Renal pelvis (tissue), 4 donors: ENCODE measurements around the gene SBNO2. TPM values are rescaled to one million over a fixed set of nuclear protein-coding genes. Genes with fewer than 3 reads are reported as not detected.
"Not testable (repeated sequence)": the region's sequence is repeated elsewhere in the genome, so short reads cannot be mapped to it uniquely, and the experiment has no call there.

Experiments used
- DNase-seq: peaks from one replicate; pipeline ENCODE4 v3.0.0-alpha.2; 2013
- polyA plus RNA-seq, 3 donors: library from polyadenylated mRNA; unstranded; fragments of 120-200 nt; gene quantifications; one replicate each; pipeline ENCODE4 v1.2.1, GENCODE V29; 2013; ENCODE audit not compliant: insufficient read length in 3 of 3

SBNO2 gene
- polyA plus RNA-seq, 3 donors: 18.1 to 22.1 (median 20.2) TPM

DNA sequence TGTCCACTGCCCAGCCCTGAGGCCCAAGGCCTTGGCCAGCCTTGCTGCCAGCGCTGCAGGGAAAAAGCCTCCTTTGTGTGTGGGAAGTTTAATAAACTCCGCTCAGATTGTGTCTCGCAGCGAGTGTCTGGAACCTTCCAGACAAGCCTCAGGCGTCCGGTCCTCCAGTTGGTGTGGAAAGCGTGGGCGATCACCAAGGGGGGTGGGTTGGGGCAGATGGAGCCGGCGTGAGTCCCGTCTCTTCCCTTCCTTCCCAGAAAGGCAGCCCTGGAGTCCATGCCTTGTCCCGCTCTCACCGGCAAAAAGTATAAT, 36.1 kb upstream of the SBNO2 start:
- no peak for DNase-seq

GRCh38 chr19:1208830-1209229, 34.8 kb upstream of the SBNO2 start:
- not testable (repeated sequence) for DNase-seq

GRCh38 chr19:1206864-1207450, 32.9 kb upstream of the SBNO2 start:
- DNase-seq: no peak

DNA sequence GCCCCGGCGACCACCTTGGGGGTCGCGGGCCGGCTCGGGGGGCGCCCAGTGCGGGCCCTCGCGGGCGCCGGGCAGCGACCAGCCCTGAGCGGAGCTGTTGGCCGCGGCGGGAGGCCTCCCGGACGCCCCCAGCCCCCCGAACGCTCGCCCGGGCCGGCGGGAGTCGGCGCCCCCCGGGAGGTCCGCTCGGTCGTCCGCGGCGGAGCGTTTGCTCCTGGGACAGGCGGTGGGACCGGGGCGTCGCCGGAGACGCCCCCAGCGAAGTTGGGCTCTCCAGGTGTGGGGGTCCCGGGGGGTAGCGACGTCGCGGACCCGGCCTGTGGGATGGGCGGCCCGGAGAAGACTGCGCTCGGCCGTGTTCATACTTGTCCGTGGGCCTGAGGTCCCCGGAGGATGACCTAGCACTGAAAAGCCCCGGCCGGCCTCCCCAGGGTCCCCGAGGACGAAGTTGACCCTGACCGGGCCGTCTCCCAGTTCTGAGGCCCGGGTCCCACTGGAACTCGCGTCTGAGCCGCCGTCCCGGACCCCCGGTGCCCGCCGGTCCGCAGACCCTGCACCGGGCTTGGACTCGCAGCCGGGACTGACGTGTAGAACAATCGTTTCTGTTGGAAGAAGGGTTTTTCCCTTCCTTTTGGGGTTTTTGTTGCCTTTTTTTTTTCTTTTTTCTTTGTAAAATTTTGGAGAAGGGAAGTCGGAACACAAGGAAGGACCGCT, 32.2 kb upstream of the SBNO2 start:
- DNase-seq: no peak

- DNase-seq: peak; percentile 97
These were observed 31.3 kb upstream of the SBNO2 start, which contains the start of gene STK11 for GRCh38 chr19:1205114-1206099. Gene STK11, plus strand, starts transcription at chr19:1205778. Its CDS starts 1,136 bp downstream, at chr19:1206914.

GRCh38 chr19:1200614-1201013, 26.5 kb upstream of the SBNO2 start:
- DNase-seq: not testable (repeated sequence)

DNA sequence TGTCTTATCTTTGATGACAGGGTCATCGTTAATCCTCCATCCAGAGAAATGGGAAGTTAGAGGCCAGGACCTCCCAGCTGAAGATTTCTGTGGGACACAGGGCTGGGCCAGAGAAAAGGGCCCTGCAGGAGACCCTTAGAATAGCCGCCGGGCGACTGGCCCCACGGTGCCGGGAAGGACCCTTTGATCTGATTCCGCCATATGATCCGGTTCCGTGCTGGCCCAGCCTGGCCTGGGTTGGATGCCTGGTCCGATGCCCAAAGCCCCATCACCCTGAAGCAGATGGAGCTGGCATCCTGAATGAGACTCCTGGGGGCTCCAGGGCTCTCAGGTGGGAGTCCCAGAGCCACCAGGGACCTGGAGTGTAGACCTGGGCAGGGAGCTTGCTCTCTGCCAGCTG, 25.5 kb upstream of the SBNO2 start:
- no peak for DNase-seq

DNA sequence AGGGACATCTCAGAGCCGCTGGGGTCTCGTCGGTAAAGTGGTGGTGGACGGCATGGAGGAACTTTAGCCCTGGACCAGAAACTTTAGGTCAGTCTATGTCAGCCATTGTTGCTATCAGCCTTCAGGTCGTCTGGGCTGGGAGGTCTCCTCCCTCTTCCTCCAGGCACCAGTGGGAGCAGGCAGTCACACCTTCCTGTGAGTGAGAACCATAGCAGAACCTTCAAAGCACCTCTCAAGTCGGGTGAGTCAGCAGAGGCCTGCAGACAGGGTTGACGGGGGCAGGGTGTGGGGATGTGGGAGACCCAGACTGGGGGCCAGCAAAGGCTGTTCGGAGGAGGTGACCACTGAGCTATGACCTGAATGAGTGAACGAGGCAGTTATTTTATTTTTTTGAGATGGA, 15.4 kb upstream of the SBNO2 start:
- no peak for DNase-seq

DNA sequence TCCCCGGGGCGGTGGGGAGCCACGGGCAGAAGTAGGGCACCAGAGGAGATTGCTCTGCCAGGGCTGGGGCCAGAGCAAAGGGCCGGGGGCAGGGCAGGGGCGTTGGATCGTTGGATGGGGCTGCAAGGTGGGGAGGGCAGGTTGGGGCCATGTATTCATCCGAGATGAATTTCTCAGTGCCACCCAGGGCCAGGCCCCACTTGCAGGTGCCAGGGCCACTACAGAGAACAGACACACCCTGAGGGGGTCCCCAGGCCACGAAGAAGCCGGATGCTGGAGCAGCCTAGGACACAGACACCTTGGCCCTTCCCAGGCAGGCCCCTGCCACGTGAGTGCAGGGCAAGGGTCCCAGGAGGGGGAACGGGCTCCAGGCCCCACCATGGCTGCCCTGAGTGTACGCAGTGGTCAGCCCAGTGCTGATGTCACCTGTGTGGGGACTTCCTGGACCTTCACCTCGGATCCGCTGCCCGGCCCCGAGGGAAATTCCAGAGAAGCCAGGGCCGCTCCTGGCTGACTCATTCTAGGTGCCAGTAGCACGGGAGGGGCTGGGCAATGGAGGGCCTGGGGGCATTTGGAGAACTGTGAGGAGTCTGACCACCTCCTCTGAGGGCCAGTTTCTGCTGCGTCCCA, 9.6 kb upstream of the SBNO2 start:
- DNase-seq: no peak

- no peak for DNase-seq
These were observed 8.7 kb upstream of the SBNO2 start for GRCh38 chr19:1182727-1183126.

GRCh38 chr19:1182068-1182467, 8.0 kb upstream of the SBNO2 start:
- DNase-seq: no peak

DNA sequence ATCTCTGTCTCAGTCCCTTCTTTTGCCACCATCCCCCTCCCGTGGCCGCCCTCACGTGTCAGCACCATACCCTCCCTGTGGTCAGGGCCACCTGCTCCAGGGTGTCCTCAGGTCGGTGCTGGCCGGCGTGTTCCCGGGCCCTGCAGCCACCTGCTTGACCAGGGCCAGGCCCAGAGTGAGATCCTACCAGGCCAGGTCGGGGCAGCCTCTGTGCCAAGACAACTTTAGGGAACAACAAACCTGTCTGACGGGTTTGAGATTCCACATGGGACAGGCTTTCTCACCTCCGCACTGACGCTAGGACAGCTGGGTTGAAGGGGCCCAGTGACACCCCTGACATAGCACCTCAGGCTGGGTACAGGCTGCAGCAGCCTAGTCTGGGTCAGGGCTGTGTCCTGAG, 7.5 kb upstream of the SBNO2 start:
- no peak for DNase-seq

- no peak for DNase-seq
These were observed 3.5 kb upstream of the SBNO2 start for GRCh38 chr19:1177322-1178114.

GRCh38 chr19:1173159-1173844, 766 bp downstream of the SBNO2 start:
- DNase-seq: no peak

- DNase-seq: no peak
These were observed 1.5 kb downstream of the SBNO2 start for GRCh38 chr19:1172353-1173158.

- DNase-seq: no peak
These were observed 2.2 kb downstream of the SBNO2 start for GRCh38 chr19:1171755-1172352.

- DNase-seq: no peak
These were observed 2.9 kb downstream of the SBNO2 start for GRCh38 chr19:1170938-1171754.
